GM21367 (cell line): Measurements from ENCODE around the gene BRD7.

ENCODE experiments used
- ATAC-seq: cut with Tn5 transposase; IDR thresholded peaks from one replicate; pipeline ENCODE4 v1.9.1; 2021; ENCODE audit not compliant: unreplicated experiment

Gene BRD7

GRCh38 chr16:50323335-50324011 lies 45.3 kb downstream of the BRD7 start:
- ATAC-seq, result no peak

GRCh38 chr16:50322333-50322732 lies 46.5 kb downstream of the BRD7 start:
- no peak for ATAC-seq

- ATAC-seq, result no peak
Observed at GRCh38 chr16:50320310-50320709, 48.5 kb downstream of the BRD7 start.

GRCh38 chr16:50318796-50319578 lies 49.8 kb downstream of the BRD7 start:
- ATAC-seq, result no peak

GRCh38 chr16:50316848-50317630 lies 51.7 kb downstream of the BRD7 start:
- no peak for ATAC-seq

GRCh38 chr16:50316102-50316847 lies 52.5 kb downstream of the BRD7 start:
- no peak for ATAC-seq

GRCh38 chr16:50315346-50315997 lies 53.3 kb downstream of the BRD7 start:
- no peak for ATAC-seq

GRCh38 chr16:50314665-50315064 lies 54.1 kb downstream of the BRD7 start:
- ATAC-seq, result no peak

GRCh38 chr16:50313596-50314478 lies 55.0 kb downstream of the BRD7 start:
- no peak for ATAC-seq

GRCh38 chr16:50311891-50312501 lies 56.8 kb downstream of the BRD7 start:
- ATAC-seq, result no peak

GRCh38 chr16:50311134-50311528 lies 57.7 kb downstream of the BRD7 start:
- no peak for ATAC-seq

GRCh38 chr16:50310308-50311133 lies 58.3 kb downstream of the BRD7 start:
- ATAC-seq, result no peak

- ATAC-seq, result no peak
Observed at GRCh38 chr16:50309527-50310307, 59.1 kb downstream of the BRD7 start.

GRCh38 chr16:50309156-50309526 lies 59.6 kb downstream of the BRD7 start:
- no peak for ATAC-seq

GRCh38 chr16:50308237-50308965 lies 60.4 kb downstream of the BRD7 start:
- ATAC-seq, result no peak

GRCh38 chr16:50306287-50306686 lies 62.5 kb downstream of the BRD7 start:
- ATAC-seq, result no peak
